D721Med (cell line): ENCODE data around the gene ZNF846.
"Not testable (repeated sequence)": the region's sequence is repeated elsewhere in the genome, so short reads cannot be mapped to it uniquely, and the experiment has no call there.

ENCODE experiments used
- DNase-seq: peaks from one replicate; pipeline ENCODE4 v3.0.0; 2011; ENCODE audit warnings: low spot score; ENCODE audit not compliant: insufficient read length
- FAIRE-seq: peaks from 2 replicates; lab custom pipeline; 2011; peaks lifted over from hg19 to GRCh38; lab: Jason Lieb, UNC
- TF ChIP-seq, protein P1 (sequence below): IDR thresholded peaks from 2 replicates; pipeline ENCODE4 v1.5.1; 2012; ENCODE audit warnings: mild to moderate bottlenecking, control low read depth; ENCODE audit not compliant: insufficient read depth; ENCODE audit errors: missing control alignments

Gene ZNF846

GRCh38 chr19:9789066-9789465 lies 20.5 kb upstream of the ZNF846 start:
- TF ChIP-seq, protein P1, sequence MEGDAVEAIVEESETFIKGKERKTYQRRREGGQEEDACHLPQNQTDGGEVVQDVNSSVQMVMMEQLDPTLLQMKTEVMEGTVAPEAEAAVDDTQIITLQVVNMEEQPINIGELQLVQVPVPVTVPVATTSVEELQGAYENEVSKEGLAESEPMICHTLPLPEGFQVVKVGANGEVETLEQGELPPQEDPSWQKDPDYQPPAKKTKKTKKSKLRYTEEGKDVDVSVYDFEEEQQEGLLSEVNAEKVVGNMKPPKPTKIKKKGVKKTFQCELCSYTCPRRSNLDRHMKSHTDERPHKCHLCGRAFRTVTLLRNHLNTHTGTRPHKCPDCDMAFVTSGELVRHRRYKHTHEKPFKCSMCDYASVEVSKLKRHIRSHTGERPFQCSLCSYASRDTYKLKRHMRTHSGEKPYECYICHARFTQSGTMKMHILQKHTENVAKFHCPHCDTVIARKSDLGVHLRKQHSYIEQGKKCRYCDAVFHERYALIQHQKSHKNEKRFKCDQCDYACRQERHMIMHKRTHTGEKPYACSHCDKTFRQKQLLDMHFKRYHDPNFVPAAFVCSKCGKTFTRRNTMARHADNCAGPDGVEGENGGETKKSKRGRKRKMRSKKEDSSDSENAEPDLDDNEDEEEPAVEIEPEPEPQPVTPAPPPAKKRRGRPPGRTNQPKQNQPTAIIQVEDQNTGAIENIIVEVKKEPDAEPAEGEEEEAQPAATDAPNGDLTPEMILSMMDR = no peak
- DNase-seq = no peak

GRCh38 chr19:9788604-9789003 lies 20.1 kb upstream of the ZNF846 start:
- DNase-seq, FAIRE-seq: not testable (repeated sequence)

More at GRCh38 chr19:9789066-9789465, 20.5 kb upstream of the ZNF846 start:
- no peak for FAIRE-seq

DNA sequence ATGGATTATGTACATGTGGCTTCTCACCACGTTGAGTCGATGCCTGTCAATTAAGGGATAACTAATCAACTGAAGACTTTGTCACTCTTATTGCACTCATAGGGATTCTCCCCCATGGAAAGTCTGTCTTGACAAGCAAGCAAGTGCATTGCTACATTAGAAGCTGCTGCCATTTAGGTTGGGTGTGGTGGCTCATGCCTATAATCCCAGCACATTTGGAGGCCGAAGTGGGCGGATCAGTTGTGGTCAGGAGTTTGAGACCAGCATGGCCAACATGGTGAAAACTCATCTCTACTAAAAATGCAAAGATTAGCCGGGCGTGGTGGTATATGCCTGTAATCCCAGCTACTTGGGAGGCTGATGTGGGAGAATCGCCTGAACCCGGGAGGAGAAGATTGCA lies 18.3 kb upstream of the ZNF846 start:
- DNase-seq = no peak
- no peak for FAIRE-seq
- TF ChIP-seq, protein P1 = no peak

DNA sequence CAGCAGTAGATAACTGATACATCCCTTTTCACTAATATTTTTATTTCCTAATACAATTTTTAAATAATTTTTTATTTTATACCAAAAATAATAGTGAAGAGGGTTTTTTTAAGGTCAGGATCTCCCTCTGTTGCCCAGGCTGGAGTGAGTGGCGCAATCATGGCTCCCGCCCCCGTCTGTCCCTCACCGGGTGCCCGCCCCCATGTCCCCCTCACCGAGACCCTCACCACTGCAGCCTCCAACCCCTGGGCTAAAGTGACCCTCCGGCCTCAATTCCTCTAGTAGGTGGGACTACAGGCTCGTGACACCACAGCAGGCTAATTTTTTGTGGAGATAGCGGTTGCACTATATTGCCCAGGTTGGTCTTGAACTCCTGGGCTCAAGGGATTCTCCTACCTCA lies 17.8 kb upstream of the ZNF846 start:
- TF ChIP-seq, protein P1 = no peak
- FAIRE-seq = no peak
- no peak for DNase-seq

DNA sequence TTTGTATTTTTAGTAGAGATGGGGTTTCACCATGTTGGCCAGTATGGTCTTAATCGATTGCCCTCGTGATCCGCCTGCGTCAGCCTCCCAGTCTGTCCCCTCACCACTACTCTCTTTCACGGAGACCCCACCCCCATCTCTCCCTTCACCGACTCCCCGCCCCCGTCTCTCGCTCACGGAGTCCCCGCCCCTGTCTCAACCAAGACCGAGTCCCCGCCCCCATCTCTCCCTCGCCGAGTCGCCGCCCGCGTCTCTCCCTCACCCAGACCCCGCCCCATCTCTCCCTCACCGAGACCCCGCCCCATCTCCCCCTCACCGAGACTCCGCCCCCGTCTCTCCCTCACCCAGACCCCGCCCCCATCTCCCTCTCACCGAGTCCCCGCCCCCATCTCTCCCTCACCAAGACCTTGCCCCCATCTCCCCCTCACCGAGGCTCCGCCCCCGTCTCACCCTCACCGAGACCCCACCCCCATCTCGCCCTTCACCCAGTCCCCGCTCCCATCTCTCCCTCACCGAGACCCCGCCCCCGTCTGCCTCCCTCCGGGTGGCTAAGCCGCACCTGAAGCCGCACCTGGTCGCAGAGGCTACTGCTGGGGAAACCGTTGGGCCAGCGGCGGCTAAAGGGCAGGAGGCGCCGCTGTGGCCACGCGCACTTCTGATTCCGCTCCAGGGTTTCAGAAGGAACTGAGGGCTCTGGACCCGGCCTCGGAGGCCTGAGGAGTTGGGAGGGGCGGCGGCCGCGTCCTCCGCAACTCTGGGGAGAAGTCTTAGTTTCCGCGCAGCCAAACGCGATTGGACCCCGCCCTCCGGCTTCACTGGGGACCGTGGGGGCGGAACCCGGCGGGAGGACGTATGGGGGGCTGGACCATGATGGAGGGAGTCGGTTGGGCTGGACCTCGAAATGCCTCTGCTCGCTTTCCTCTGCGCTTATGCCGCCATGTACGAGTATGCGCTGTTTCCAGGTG lies 17.1 kb upstream of the ZNF846 start:
- no peak for FAIRE-seq
- peak; percentile 77 for DNase-seq
- TF ChIP-seq, protein P1 = no peak

GRCh38 chr19:9784163-9784496 lies 15.6 kb upstream of the ZNF846 start:
- not testable (repeated sequence) for DNase-seq, FAIRE-seq

- DNase-seq (no peak), FAIRE-seq (no peak)
- TF ChIP-seq, protein P1 = no peak
Measured at GRCh38 chr19:9782338-9782737, 13.8 kb upstream of the ZNF846 start.
